SK-N-SH (cell line): ENCODE results near the gene CHRM5. TPM values are rescaled to one million over a fixed set of nuclear protein-coding genes. Genes with fewer than 3 reads are reported as not detected.
"Not testable (repeated sequence)": the region's sequence is repeated elsewhere in the genome, so short reads cannot be mapped to it uniquely, and the experiment has no call there.

Experiments used
- CTCF ChIA-PET: fragments of 300-600, 350-600 bp; formaldehyde crosslinking; extraction: SDS; loops from one replicate; lab custom pipeline; 2021; lab: Yijun Ruan, JAX
- POLR2A ChIA-PET: fragments of 350-600 bp; sonication (Branson Sonifier 250); formaldehyde crosslinking; extraction: SDS; loops from one replicate; lab custom pipeline; 2020; ENCODE audit warnings: antibody characterized with exemption, inconsistent platforms; lab: Yijun Ruan, JAX
- DNase-seq: peaks from one replicate; pipeline ENCODE4 v3.0.0; 2012
- H2AFZ ChIP-seq: fragments of 200-600 bp; sonication (generic); 2 replicates; pipeline ENCODE4 v1.8.1; 2016; ENCODE audit warnings: antibody characterized with exemption, mild to moderate bottlenecking, low read depth
- H3F3A ChIP-seq: fragments of 200-600 bp; sonication (generic); replicated peaks from 2 replicates; pipeline ENCODE3; 2016; ENCODE audit warnings: antibody characterized with exemption, mild to moderate bottlenecking; ENCODE audit not compliant: insufficient read depth
- H3K27ac ChIP-seq, 2 experiments: fragments of 200-500 bp in 1 of 2; fragments of 200-600 bp in 1 of 2; sonication (Bioruptor generic) in 1 of 2; sonication (generic), shearing (Covaris generic) in 1 of 2; 2 replicates each; pipeline versions ENCODE4 v1.5.1 to v1.6.1; 2014 to 2016; ENCODE audit warnings: low read depth in 2 of 2, inconsistent platforms in 1 of 2, low read length in 1 of 2, mild to moderate bottlenecking in 1 of 2, mixed read lengths in 1 of 2
- H3K27me3 ChIP-seq: fragments of 200-600 bp; sonication (generic), shearing (Covaris generic); 2 replicates; pipeline ENCODE4 v1.6.1; 2016; ENCODE audit warnings: mixed run types; ENCODE audit not compliant: insufficient read depth
- H3K36me3 ChIP-seq, 2 experiments: fragments of 200-500 bp in 1 of 2; fragments of 200-600 bp in 1 of 2; sonication (Bioruptor generic) in 1 of 2; sonication (generic) in 1 of 2; replicated peaks in 1 of 2; 2 replicates each; pipeline versions ENCODE3 to v1.5.1; 2014 to 2016; ENCODE audit warnings: low read length in 1 of 2, mild to moderate bottlenecking in 1 of 2; ENCODE audit not compliant: insufficient read depth in 2 of 2, control insufficient read depth in 1 of 2
- H3K4me1 ChIP-seq, 2 experiments: fragments of 200-500 bp in 1 of 2; fragments of 200-600 bp in 1 of 2; sonication (Bioruptor generic) in 1 of 2; sonication (generic), shearing (Covaris generic) in 1 of 2; 2 replicates each; pipeline versions ENCODE4 v1.5.1 to v1.6.1; 2014 to 2016; ENCODE audit warnings: low read depth in 1 of 2, low read length in 1 of 2, mixed run types in 1 of 2; ENCODE audit not compliant: insufficient read depth in 2 of 2, control insufficient read depth in 1 of 2
- H3K4me2 ChIP-seq: fragments of 200-600 bp; sonication (generic), shearing (Covaris generic); 2 replicates; pipeline ENCODE4 v1.6.1; 2017; ENCODE audit warnings: mixed run types
- H3K4me3 ChIP-seq, 2 experiments: fragments of 200-500 bp in 1 of 2; fragments of 200-600 bp in 1 of 2; sonication (Bioruptor generic) in 1 of 2; sonication (generic), shearing (Covaris generic) in 1 of 2; 2 replicates each; pipeline versions ENCODE4 v1.5.1 to v1.8.1; 2014 to 2016; ENCODE audit warnings: low read depth in 2 of 2, inconsistent platforms in 1 of 2, low read length in 1 of 2, mild to moderate bottlenecking in 1 of 2, mixed read lengths in 1 of 2, moderate library complexity in 1 of 2
- H3K79me2 ChIP-seq: fragments of 200-600 bp; sonication (generic); 2 replicates; pipeline ENCODE4 v1.8.1; 2017; ENCODE audit warnings: mild to moderate bottlenecking; ENCODE audit not compliant: insufficient read depth
- H3K9ac ChIP-seq: fragments of 200-600 bp; sonication (generic); 2 replicates; pipeline ENCODE4 v1.6.1; 2017; ENCODE audit warnings: mixed run types
- H3K9me2 ChIP-seq: fragments of 200-600 bp; sonication (generic); 2 replicates; pipeline ENCODE4 v1.6.1; 2017; ENCODE audit warnings: mixed run types
- H3K9me3 ChIP-seq: fragments of 200-600 bp; sonication (generic); 2 replicates; pipeline ENCODE4 v1.6.1; 2017; ENCODE audit warnings: mixed run types, mild to moderate bottlenecking, moderate library complexity
- H4K20me1 ChIP-seq: fragments of 200-600 bp; sonication (generic); 2 replicates; pipeline ENCODE4 v1.6.1; 2017; ENCODE audit warnings: mild to moderate bottlenecking, mixed run types; ENCODE audit not compliant: insufficient read depth
- ELF1 ChIP-seq: IDR thresholded peaks from 2 replicates; pipeline ENCODE4 v1.4.0; 2012
- EP300 ChIP-seq, 2 experiments: IDR thresholded peaks; 2 replicates each; pipeline versions ENCODE4 v1.4.0 to v1.6.1; 2012; ENCODE audit warnings: borderline replicate concordance in 1 of 2, low read depth in 1 of 2, low read length in 1 of 2
- FOXJ3 ChIP-seq: sonication (generic); formaldehyde crosslinking; IDR thresholded peaks from 2 replicates; pipeline ENCODE4 v1.5.1; 2020; ENCODE audit warnings: mild to moderate bottlenecking, missing genetic modification reagents
- GABPA ChIP-seq: IDR thresholded peaks from 2 replicates; pipeline ENCODE4 v1.4.0; 2012; ENCODE audit warnings: low read depth, mild to moderate bottlenecking
- GATA2 ChIP-seq: sonication (generic); formaldehyde crosslinking; IDR thresholded peaks from 2 replicates; pipeline ENCODE4 v1.5.0; 2020; ENCODE audit warnings: mild to moderate bottlenecking, missing genetic modification reagents
- JUND ChIP-seq: IDR thresholded peaks from 2 replicates; pipeline ENCODE4 v1.4.0; 2012
- NFIC ChIP-seq: IDR thresholded peaks from 2 replicates; pipeline ENCODE4 v1.4.0; 2012; ENCODE audit warnings: borderline replicate concordance
- RCOR1 ChIP-seq: fragments of 150-350 bp; IDR thresholded peaks from 2 replicates; pipeline ENCODE4 v1.6.1; 2017; ENCODE audit warnings: antibody characterized with exemption, low read length
- RFX5 ChIP-seq: IDR thresholded peaks from 2 replicates; pipeline ENCODE4 v1.6.1; 2012; ENCODE audit warnings: mild to moderate bottlenecking, improper control_type of control experiment, low read length
- WGBS: methylation state at CpG from one replicate; pipeline ENCODE4 v1.1.6; 2017; ENCODE audit warnings: low lambda C conversion rate; 5-methylcytosine and 5-hydroxymethylcytosine counted together
- polyA plus RNA-seq, 3 experiments: library from polyadenylated mRNA; depleted of rRNA; stranded (reverse); fragments of >200 nt; gene quantifications; 2 replicates each; pipeline ENCODE4 v1.2.3, GENCODE V29; 2012
- TF ChIP-seq, protein P1 (sequence below): fragments of 150-350 bp; IDR thresholded peaks from 2 replicates; pipeline ENCODE4 v1.6.1; 2016; ENCODE audit warnings: mild to moderate bottlenecking, low read depth, low read length

The CHRM5 gene
- polyA plus RNA-seq, 1 of the 3 experiments (the other 2 are of a cell fraction): 0.03 TPM

DNA sequence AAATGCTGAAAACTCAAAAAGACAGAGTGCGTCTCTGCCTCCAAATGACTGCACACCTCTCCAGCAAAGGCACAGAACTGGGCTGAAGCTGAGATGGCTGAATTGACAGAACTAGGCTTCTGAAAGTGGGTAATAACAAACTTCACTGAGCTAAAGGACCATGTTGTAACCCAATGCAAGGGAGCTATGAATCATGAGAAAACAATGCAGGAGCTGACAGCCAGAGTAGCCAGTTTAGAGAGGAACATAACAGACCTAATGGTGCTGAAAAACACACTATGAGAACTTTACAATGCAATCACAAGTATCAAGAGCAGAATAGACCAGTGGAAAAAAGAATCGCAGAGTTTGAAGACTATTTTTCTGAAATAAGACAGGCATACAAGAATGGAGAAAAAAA lies 80.8 kb downstream of the CHRM5 start:
- TF ChIP-seq EP300 (IDR thresholded peaks at IDR 0.05; ENCODE audit: borderline replicate concordance in 1 of 2, low read depth in 1 of 2, low read length in 1 of 2): no peak
- TF ChIP-seq GATA2: no peak
- TF ChIP-seq ELF1: no peak
- TF ChIP-seq NFIC: no peak
- no peaks in the 10 kb centered on the region for H3K36me3 ChIP-seq
- no peaks in the 10 kb centered on the region for H4K20me1 ChIP-seq
- ChIA-PET POLR2A (no interaction called here), CTCF (no interaction called here)
- H3K79me2 ChIP-seq: no peaks in the 10 kb centered on the region
- no peak for DNase-seq
- H3K27ac ChIP-seq: no peak overlapping the region
- H3F3A ChIP-seq: peaks cover 4% of the 10 kb centered on the region
- no peaks in the 10 kb centered on the region for H3K9me2 ChIP-seq
- H3K4me3 ChIP-seq: no peak overlapping the region
- H3K9me3 ChIP-seq: peaks cover 14% of the 10 kb centered on the region
- H3K4me2 ChIP-seq: no peak overlapping the region
- H3K4me1 ChIP-seq: no peaks in the 10 kb centered on the region
- 88% methylated on average over 2 of the region's 2 CpGs for WGBS
- no peak overlapping the region for H2AFZ ChIP-seq
- H3K27me3 ChIP-seq: no peaks in the 10 kb centered on the region
- H3K9ac ChIP-seq: no peak overlapping the region

DNA sequence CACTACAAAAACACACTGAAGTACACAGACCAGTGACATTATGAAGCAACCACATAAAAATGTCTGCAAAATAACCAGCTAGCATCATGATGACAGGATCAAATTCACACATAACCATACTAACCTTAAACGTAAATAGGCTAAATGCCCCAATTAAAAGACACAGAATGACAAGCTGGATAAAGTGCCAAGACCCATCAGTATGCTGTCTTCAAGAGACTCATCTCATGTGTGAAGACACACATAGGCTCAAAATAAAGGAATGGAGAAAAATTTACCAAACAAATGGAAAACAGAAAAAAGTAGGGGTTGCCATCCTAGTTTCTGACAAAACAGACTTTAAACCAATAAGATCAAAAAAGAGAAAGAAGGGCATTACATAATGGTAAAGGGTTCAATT lies 82.1 kb downstream of the CHRM5 start:
- DNase-seq, H3K9ac ChIP-seq, H3K4me1 ChIP-seq, H3K36me3 ChIP-seq, H4K20me1 ChIP-seq, H3K4me2 ChIP-seq, H3K27ac ChIP-seq, H3K9me2 ChIP-seq, H2AFZ ChIP-seq, H3F3A ChIP-seq, H3K4me3 ChIP-seq, H3K27me3 ChIP-seq, POLR2A ChIA-PET, H3K79me2 ChIP-seq: not testable (repeated sequence)
- 4% methylated on average over 1 of the region's 1 CpG for WGBS
- CTCF ChIA-PET: interaction anchor here (1.6 kb wide), 1 partner anchor 10 kb away, joined by 3 read pairs; no protein-coding TSS in a partner anchor
- peaks cover 14% of the 10 kb centered on the region for H3K9me3 ChIP-seq

DNA sequence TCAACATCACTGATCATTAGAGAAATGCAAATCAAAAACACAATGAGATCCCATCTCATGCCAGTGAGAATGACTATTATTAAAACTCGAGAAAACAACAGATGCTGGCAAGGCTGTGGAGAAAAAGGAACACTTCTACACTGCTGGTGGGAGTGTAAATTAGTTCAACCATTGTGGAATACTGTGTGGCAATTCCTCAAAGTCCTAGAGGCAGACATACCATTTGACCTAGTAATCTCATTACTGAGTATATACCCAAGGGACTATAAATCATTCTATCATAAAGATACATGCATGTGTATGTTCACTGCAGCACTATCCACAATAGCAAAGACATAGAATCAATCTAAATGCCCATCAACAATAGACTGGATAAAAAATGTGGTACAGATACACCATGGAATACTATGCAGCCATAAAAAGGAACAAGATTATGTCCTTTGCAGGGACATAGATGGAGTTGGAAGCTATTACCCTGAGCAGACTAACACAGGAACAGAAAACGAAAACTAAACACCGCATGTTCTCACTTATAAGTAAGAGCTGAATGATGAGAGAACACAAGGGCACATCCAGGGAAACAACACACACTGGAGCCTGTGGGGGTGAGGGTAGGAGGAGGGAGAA lies 85.9 kb downstream of the CHRM5 start:
- H3K4me2 ChIP-seq: no peak overlapping the region
- no peak overlapping the region for H3K27ac ChIP-seq
- no peak overlapping the region for H3K4me3 ChIP-seq
- POLR2A ChIA-PET: no interaction called here
- H3K27me3 ChIP-seq: no peaks in the 10 kb centered on the region
- peaks cover 0 to 9% of the 10 kb centered on the region in 2 experiments; a peak in 1 of 4 replicates for H3K4me1 ChIP-seq
- H3K9me2 ChIP-seq: no peaks in the 10 kb centered on the region
- peaks cover 16% of the 10 kb centered on the region for H3F3A ChIP-seq
- 66% methylated on average over 3 of the region's 3 CpGs for WGBS
- CTCF ChIA-PET: no interaction called here
- no peak for TF ChIP-seq GATA2
- TF ChIP-seq, protein P1, sequence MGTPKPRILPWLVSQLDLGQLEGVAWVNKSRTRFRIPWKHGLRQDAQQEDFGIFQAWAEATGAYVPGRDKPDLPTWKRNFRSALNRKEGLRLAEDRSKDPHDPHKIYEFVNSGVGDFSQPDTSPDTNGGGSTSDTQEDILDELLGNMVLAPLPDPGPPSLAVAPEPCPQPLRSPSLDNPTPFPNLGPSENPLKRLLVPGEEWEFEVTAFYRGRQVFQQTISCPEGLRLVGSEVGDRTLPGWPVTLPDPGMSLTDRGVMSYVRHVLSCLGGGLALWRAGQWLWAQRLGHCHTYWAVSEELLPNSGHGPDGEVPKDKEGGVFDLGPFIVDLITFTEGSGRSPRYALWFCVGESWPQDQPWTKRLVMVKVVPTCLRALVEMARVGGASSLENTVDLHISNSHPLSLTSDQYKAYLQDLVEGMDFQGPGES: no peak
- TF ChIP-seq GABPA: no peak
- no peak for TF ChIP-seq RCOR1
- no peak for TF ChIP-seq JUND
- no peak for TF ChIP-seq RFX5
- no peak for TF ChIP-seq FOXJ3 (CRISPR knock-in tag)
- no peaks in the 10 kb centered on the region for H3K79me2 ChIP-seq
- no peak for DNase-seq
- no peak overlapping the region for H3K9ac ChIP-seq
- H3K9me3 ChIP-seq: peaks cover 14% of the 10 kb centered on the region
- no peaks in the 10 kb centered on the region for H4K20me1 ChIP-seq
- H2AFZ ChIP-seq: no peak overlapping the region
- no peaks in the 10 kb centered on the region for H3K36me3 ChIP-seq
